ENCODE data around the gene NALCN. TPM values are rescaled to one million over a fixed set of nuclear protein-coding genes. Genes with fewer than 3 reads are reported as not detected.

The NALCN gene
- total and polyA plus RNA-seq, 2 of the 8 experiments (the other 6 are each of a cell fraction or from before 2014, with no cell fraction given): 0.26 to 0.54 TPM

Other genes with a start within 250 kb of the NALCN start
- not detected in 2 replicates for gene ITGBL1, start 36.2 kb upstream of the NALCN start, total RNA-seq (2021; fragmentation: NEBNext Ultra II Directional; extraction: Animal tissue kit (Norgen Biotek cat#: 25700))
- gene ITGBL1, start 36.2 kb upstream of the NALCN start, polyA plus RNA-seq (2011; rRNA removed): not detected in 2 replicates

Measured in H1 (cell line).